GM19238 (cell line): ENCODE results near the gene SLC25A42.
"Not testable (repeated sequence)": the region's sequence is repeated elsewhere in the genome, so short reads cannot be mapped to it uniquely, and the experiment has no call there.

Experiments
- DNase-seq: peaks from one replicate; pipeline ENCODE4 v3.0.0; 2011; ENCODE audit warnings: low spot score; ENCODE audit not compliant: insufficient read length

SLC25A42 gene

GRCh38 chr19:19105365-19106055 is 41.7 kb downstream of the SLC25A42 start:
- DNase-seq = no peak

GRCh38 chr19:19106056-19106551 is 42.3 kb downstream of the SLC25A42 start:
- no peak for DNase-seq

GRCh38 chr19:19106938-19107337 is 43.1 kb downstream of the SLC25A42 start:
- not testable (repeated sequence) for DNase-seq

- no peak for DNase-seq
These were observed 43.9 kb downstream of the SLC25A42 start for GRCh38 chr19:19107654-19108053.

GRCh38 chr19:19109601-19110000 is 45.8 kb downstream of the SLC25A42 start:
- DNase-seq = no peak

- no peak for DNase-seq
These were observed 46.8 kb downstream of the SLC25A42 start for GRCh38 chr19:19110410-19111135.

GRCh38 chr19:19111136-19111835 is 47.5 kb downstream of the SLC25A42 start:
- no peak for DNase-seq

GRCh38 chr19:19111967-19112580 is 48.3 kb downstream of the SLC25A42 start:
- DNase-seq = no peak

- no peak for DNase-seq
These were observed 49.3 kb downstream of the SLC25A42 start for GRCh38 chr19:19113040-19113626.

- peak; percentile 42 for DNase-seq
These were observed 52.2 kb downstream of the SLC25A42 start for GRCh38 chr19:19115954-19116353.

GRCh38 chr19:19119325-19120237 is 55.8 kb downstream of the SLC25A42 start:
- no peak for DNase-seq

- no peak for DNase-seq
These were observed 56.8 kb downstream of the SLC25A42 start for GRCh38 chr19:19120308-19121231.

- no peak for DNase-seq
These were observed 57.6 kb downstream of the SLC25A42 start for GRCh38 chr19:19121371-19121770.

GRCh38 chr19:19122902-19123301 is 59.1 kb downstream of the SLC25A42 start:
- DNase-seq = no peak

- DNase-seq = no peak
These were observed 59.6 kb downstream of the SLC25A42 start for GRCh38 chr19:19123386-19123785.

GRCh38 chr19:19126102-19126501 is 62.3 kb downstream of the SLC25A42 start:
- DNase-seq = no peak

GRCh38 chr19:19131989-19132388 is 68.2 kb downstream of the SLC25A42 start:
- DNase-seq = no peak

GRCh38 chr19:19132912-19133311 is 69.1 kb downstream of the SLC25A42 start:
- no peak for DNase-seq

- DNase-seq = no peak
These were observed 70.2 kb downstream of the SLC25A42 start for GRCh38 chr19:19133985-19134384.
